Choroid plexus epithelial cell (primary cell): ENCODE results near the gene FAM193A.
"Not testable (repeated sequence)": the region's sequence is repeated elsewhere in the genome, so short reads cannot be mapped to it uniquely, and the experiment has no call there.

Source experiments
- DNase-seq: peaks from one replicate; pipeline ENCODE4 v3.0.0-alpha.2; 2010; ENCODE audit warnings: low read depth
- H3K4me3 ChIP-seq: 2 replicates; pipeline ENCODE4 v1.5.1; 2011; ENCODE audit warnings: low read depth, mild to moderate bottlenecking, control low read depth, low read length, moderate library complexity
- TF ChIP-seq, protein P1 (sequence below): conservative IDR thresholded peaks from 2 replicates; pipeline ENCODE4 v1.5.1; 2011; ENCODE audit warnings: low read depth, mild to moderate bottlenecking, control low read depth, inconsistent platforms, low read length, moderate library complexity

Gene FAM193A

GRCh38 chr4:2756691-2757350 lies 220.4 kb downstream of the FAM193A start:
- no peak for DNase-seq
- TF ChIP-seq, protein P1, sequence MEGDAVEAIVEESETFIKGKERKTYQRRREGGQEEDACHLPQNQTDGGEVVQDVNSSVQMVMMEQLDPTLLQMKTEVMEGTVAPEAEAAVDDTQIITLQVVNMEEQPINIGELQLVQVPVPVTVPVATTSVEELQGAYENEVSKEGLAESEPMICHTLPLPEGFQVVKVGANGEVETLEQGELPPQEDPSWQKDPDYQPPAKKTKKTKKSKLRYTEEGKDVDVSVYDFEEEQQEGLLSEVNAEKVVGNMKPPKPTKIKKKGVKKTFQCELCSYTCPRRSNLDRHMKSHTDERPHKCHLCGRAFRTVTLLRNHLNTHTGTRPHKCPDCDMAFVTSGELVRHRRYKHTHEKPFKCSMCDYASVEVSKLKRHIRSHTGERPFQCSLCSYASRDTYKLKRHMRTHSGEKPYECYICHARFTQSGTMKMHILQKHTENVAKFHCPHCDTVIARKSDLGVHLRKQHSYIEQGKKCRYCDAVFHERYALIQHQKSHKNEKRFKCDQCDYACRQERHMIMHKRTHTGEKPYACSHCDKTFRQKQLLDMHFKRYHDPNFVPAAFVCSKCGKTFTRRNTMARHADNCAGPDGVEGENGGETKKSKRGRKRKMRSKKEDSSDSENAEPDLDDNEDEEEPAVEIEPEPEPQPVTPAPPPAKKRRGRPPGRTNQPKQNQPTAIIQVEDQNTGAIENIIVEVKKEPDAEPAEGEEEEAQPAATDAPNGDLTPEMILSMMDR, result no peak
- peak overlapping the region; percentile 45 for H3K4me3 ChIP-seq

- TF ChIP-seq, protein P1, result no peak
- H3K4me3 ChIP-seq, result no peak overlapping the region
- DNase-seq, result no peak
These were observed 221.0 kb downstream of the FAM193A start for GRCh38 chr4:2757426-2757825.

- TF ChIP-seq, protein P1, result peak; percentile 50
- H3K4me3 ChIP-seq, result no peak overlapping the region
- peak; percentile 41 for DNase-seq
These were observed 224.8 kb downstream of the FAM193A start for GRCh38 chr4:2761035-2761923.

DNA sequence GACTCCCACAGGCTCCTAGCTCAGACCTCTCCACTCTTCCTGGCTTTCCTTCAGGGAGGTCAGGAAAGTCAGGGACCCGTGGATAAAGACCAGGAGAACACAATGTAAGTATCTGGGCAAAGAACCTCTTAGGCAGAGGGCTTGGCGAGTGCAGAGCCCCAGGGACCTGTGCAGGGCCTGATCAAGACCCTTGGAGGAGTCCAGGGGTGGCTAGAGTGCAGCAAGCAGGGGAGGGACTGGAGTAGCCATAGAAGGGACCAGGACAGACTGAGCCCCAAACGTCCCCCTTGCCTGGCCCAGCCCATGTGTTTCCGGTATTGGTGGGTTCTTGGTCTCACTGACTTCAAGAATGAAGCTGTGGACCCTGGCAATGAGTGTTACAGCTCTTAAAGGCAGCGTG lies 225.6 kb downstream of the FAM193A start:
- DNase-seq, result no peak
- no peak overlapping the region for H3K4me3 ChIP-seq
- TF ChIP-seq, protein P1, result no peak

DNA sequence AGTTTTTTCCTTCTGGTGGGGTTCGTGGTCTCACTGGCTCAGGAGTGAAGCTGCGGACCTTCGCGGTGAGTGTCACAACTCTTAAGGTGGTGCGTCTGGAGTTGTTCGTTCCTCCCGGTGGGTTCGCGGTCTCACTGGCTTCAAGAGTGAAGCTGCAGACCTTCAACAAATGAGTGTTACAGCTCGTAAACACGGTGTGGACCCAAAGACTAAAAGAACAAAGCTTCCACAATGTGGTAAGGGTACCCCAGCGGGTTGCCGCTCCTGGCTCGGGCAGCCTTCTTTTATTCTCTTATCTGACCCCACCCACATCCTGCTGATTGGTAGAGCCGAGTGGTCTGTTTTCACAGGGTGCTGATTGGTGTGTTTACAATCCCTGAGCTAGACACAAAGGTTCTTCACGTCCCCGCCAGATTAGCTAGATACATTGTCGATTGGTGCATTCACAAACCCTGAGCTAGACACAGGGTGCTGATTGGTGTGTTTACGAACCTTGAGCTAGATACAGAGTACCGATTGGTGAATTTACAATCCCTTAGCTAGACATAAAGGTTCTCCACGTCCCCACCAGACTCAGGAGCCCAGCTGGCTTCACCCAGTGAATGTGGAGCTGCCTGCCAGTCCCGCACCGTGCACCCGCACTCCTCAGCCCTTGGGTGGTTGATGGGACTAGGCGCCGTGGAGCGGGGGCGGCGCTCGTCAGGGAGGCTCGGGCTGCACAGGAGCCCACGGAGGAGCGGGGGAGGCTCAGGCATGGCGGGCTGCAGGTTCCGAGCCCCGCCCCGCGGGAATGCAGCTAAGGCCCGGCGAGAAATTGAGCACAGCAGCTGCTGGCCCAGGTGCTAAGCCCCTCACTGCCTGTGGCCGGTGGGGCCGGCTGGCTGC lies 226.3 kb downstream of the FAM193A start:
- DNase-seq, H3K4me3 ChIP-seq: not testable (repeated sequence)

GRCh38 chr4:2763511-2763967 lies 227.1 kb downstream of the FAM193A start:
- DNase-seq, result no peak
- peak overlapping the region; percentile 61 for H3K4me3 ChIP-seq
- TF ChIP-seq, protein P1, result no peak
